Choroid plexus epithelial cell (primary cell): ENCODE measurements around the gene OCA2.
A peak's percentile ranks its signal among the peaks of the same experiment; 100 is the strongest.

Experiments used
- DNase-seq: peaks from one replicate; pipeline ENCODE4 v3.0.0-alpha.2; 2010; ENCODE audit warnings: low read depth
- H3K4me3 ChIP-seq: 2 replicates; pipeline ENCODE4 v1.5.1; 2011; ENCODE audit warnings: low read depth, mild to moderate bottlenecking, control low read depth, low read length, moderate library complexity
- TF ChIP-seq, protein P1 (sequence below): conservative IDR thresholded peaks from 2 replicates; pipeline ENCODE4 v1.5.1; 2011; ENCODE audit warnings: low read depth, mild to moderate bottlenecking, control low read depth, inconsistent platforms, low read length, moderate library complexity

OCA2 gene

GRCh38 chr15:28103831-28104230 is 4.7 kb upstream of the OCA2 start:
- TF ChIP-seq, protein P1, sequence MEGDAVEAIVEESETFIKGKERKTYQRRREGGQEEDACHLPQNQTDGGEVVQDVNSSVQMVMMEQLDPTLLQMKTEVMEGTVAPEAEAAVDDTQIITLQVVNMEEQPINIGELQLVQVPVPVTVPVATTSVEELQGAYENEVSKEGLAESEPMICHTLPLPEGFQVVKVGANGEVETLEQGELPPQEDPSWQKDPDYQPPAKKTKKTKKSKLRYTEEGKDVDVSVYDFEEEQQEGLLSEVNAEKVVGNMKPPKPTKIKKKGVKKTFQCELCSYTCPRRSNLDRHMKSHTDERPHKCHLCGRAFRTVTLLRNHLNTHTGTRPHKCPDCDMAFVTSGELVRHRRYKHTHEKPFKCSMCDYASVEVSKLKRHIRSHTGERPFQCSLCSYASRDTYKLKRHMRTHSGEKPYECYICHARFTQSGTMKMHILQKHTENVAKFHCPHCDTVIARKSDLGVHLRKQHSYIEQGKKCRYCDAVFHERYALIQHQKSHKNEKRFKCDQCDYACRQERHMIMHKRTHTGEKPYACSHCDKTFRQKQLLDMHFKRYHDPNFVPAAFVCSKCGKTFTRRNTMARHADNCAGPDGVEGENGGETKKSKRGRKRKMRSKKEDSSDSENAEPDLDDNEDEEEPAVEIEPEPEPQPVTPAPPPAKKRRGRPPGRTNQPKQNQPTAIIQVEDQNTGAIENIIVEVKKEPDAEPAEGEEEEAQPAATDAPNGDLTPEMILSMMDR = no peak
- DNase-seq = no peak

DNA sequence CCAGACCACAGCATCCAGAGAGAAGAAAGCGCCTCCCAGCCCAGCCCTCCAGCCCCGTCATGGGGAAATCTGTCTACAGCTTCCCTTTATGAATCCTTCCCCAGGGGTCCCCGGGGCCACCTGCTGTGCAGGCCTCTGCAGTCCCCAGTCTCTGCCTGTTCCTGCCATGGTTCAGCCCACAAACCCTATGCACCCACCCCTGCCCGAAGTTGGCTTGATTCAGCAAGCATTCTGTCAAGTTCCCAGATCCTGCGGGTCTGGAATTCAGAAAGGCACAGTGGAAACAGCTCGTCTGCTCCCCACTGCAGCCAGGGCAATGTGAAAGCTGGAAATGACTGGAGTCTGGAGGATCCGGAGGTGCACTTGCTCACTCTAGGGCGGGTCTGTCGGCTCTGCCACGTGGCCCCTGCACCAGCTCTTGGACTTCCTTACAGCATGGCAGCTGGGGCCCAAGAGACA is 2.9 kb upstream of the OCA2 start:
- TF ChIP-seq, protein P1 = no peak
- DNase-seq = no peak
- H3K4me3 ChIP-seq = no peak overlapping the region

More at GRCh38 chr15:28103831-28104230, 4.7 kb upstream of the OCA2 start:
- no peak overlapping the region for H3K4me3 ChIP-seq

DNA sequence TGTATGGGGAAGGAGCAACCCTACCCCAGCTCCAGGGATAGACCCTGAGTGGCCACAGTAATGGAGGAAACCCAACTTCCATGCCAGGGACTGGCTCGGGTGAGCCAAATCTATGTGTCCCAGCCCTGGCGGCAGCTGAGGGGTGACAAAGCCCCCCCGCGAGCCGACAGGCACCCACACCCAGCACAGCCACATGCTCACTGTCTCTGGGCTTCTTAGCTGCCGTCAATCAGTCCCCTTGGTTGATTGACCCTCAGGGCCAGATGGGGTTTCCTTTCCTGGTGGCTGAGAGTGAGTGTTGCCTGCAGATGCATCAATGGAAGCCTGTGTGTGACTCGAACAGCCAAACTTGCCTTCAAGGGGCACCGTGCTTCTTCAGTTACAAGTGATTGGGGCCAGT is 2.1 kb upstream of the OCA2 start:
- TF ChIP-seq, protein P1 = no peak
- DNase-seq = no peak
- H3K4me3 ChIP-seq = no peak overlapping the region

- no peak overlapping the region for H3K4me3 ChIP-seq
- no peak for DNase-seq
- TF ChIP-seq, protein P1 = no peak
Observed at GRCh38 chr15:28100516-28101195, 1.5 kb upstream of the OCA2 start.

DNA sequence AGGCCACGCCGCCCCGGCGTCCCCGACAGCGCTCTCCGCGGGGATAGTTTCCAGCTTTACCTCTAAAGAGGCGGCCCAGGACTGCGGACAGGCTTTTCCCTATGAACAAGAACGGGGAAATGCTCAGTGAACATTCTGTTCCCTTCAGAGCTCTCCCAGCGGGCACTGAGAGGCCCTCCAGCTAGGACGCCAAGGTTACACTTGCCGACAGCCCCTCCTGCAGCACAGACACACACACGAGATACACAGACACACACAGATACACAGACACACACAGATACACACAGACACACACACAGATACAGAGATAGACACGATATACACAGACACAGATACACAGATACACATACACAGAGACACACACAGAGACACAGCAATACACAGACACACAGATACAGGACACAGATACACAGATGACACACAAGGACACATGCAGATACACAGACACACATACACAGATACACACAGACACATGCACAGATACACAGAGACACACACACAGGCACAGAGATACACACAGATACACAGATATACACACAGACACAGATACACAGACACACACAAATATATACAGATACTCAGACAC is 533 bp upstream of the OCA2 start:
- no peak for DNase-seq
- H3K4me3 ChIP-seq = peak overlapping the region; percentile 42
- TF ChIP-seq, protein P1 = no peak

DNA sequence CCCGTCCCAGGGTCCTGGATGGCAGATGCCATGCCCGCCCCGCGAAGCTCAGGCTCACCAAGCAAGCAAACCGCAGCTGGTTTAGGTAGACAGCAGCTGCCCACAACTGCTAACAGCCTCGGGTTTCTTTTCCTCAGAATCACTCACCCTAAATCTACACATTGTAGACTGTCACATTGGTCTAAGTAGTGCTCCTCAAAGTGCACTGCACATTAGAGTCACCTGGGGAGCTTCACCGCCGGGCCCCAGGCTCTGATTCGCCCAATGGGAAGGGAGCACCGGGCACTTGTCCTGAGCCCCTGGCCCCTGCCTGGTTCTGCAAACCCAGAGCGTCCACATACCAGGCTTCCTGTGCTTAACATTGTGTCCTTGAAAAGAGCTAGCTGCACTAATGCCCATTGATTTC is 752 bp downstream of the OCA2 start:
- H3K4me3 ChIP-seq = no peak overlapping the region
- TF ChIP-seq, protein P1 = no peak

More for the DNA sequence above, 752 bp downstream of the OCA2 start:
- DNase-seq = no peak
